ENCODE data around the gene MAP4K5.

- TF ChIP-seq EZH2phosphoT487 (IDR thresholded peaks at IDR 0.05; ENCODE audit: insufficient read depth, low read depth) (no peak), EZH2 (IDR thresholded peaks at IDR 0.05; ENCODE audit: insufficient read depth, poor library complexity, severe bottlenecking) (no peak)
Observed at GRCh38 chr14:50562841-50563240, 30.5 kb upstream of the MAP4K5 start.

All from GM23248 (cell line).